ENCODE measurements around the gene GRID1. TPM values are rescaled to one million over a fixed set of nuclear protein-coding genes. Genes with fewer than 3 reads are reported as not detected.

GRID1 gene
- total RNA-seq, 1 donor = not detected

DNA sequence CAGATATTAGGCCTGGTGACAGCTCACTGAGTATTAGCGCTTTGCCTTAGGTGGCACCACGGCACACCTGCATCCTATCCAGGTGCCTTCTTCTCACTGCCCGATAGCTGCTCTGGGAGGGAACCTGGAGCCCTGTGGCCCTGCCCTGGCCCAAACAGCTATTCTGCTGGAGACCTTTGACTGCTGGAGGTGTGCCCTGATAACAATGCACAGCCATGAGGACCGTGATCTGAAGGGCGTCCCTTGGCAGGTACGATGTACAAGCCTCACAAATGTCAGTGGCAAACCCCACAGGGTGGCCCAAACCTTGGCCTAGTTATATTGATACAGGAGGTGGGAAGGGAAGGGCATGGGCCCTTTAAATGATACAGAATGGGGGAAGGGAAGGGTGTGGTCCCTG lies 259.5 kb downstream of the GRID1 start:
- no peak for DNase-seq (ENCODE audit: low read depth)
- TF ChIP-seq, protein P1, sequence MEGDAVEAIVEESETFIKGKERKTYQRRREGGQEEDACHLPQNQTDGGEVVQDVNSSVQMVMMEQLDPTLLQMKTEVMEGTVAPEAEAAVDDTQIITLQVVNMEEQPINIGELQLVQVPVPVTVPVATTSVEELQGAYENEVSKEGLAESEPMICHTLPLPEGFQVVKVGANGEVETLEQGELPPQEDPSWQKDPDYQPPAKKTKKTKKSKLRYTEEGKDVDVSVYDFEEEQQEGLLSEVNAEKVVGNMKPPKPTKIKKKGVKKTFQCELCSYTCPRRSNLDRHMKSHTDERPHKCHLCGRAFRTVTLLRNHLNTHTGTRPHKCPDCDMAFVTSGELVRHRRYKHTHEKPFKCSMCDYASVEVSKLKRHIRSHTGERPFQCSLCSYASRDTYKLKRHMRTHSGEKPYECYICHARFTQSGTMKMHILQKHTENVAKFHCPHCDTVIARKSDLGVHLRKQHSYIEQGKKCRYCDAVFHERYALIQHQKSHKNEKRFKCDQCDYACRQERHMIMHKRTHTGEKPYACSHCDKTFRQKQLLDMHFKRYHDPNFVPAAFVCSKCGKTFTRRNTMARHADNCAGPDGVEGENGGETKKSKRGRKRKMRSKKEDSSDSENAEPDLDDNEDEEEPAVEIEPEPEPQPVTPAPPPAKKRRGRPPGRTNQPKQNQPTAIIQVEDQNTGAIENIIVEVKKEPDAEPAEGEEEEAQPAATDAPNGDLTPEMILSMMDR (IDR thresholded peaks at IDR 0.05; ENCODE audit: insufficient read depth, low read length) = no peak
- H3K4me3 ChIP-seq (ENCODE audit: low read depth, low read length) = no peak overlapping the region

GRCh38 chr10:86106616-86107015 lies 260.0 kb downstream of the GRID1 start:
- TF ChIP-seq, protein P1 (IDR thresholded peaks at IDR 0.05; ENCODE audit: insufficient read depth, low read length) = no peak
- no peak overlapping the region for H3K4me3 ChIP-seq (ENCODE audit: low read depth, low read length)
- no peak for DNase-seq (ENCODE audit: low read depth)

DNA sequence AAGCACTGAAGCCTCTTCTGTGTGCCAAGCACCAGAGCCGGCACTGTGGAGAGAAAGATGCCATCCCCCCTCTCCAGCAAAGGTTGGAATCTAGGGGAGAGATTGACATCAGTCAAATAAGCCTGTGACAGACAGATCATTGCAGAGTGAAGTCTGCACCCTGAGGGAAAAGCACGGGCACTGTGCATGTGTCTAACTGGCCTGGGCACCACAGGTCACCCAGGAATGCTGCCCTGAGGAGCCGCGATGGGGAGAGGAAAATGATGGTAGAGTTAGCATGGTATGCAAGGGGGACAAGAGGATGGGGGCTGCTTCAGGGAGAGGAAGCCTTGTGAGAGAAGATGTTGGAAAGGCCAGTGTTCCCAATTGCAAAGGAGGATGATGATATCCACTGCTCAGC lies 261.0 kb downstream of the GRID1 start:
- no peak for DNase-seq (ENCODE audit: low read depth)
- no peak overlapping the region for H3K4me3 ChIP-seq (ENCODE audit: low read depth, low read length)
- TF ChIP-seq, protein P1 (IDR thresholded peaks at IDR 0.05; ENCODE audit: insufficient read depth, low read length) = no peak

- no peak for DNase-seq (ENCODE audit: low read depth)
- no peak overlapping the region for H3K4me3 ChIP-seq (ENCODE audit: low read depth, low read length)
- TF ChIP-seq, protein P1 (IDR thresholded peaks at IDR 0.05; ENCODE audit: insufficient read depth, low read length) = no peak
These were observed 261.4 kb downstream of the GRID1 start for GRCh38 chr10:86105181-86105580.

GRCh38 chr10:86104611-86105145 lies 261.9 kb downstream of the GRID1 start:
- DNase-seq (ENCODE audit: low read depth) = no peak
- H3K4me3 ChIP-seq (ENCODE audit: low read depth, low read length) = no peak overlapping the region
- TF ChIP-seq, protein P1 (IDR thresholded peaks at IDR 0.05; ENCODE audit: insufficient read depth, low read length) = no peak

GRCh38 chr10:86104156-86104555 lies 262.4 kb downstream of the GRID1 start:
- TF ChIP-seq, protein P1 (IDR thresholded peaks at IDR 0.05; ENCODE audit: insufficient read depth, low read length) = no peak
- no peak overlapping the region for H3K4me3 ChIP-seq (ENCODE audit: low read depth, low read length)
- DNase-seq (ENCODE audit: low read depth) = no peak

Measured in fibroblast of the aortic adventitia (primary cell).